ENCODE results near the gene ZNF292.

DNA sequence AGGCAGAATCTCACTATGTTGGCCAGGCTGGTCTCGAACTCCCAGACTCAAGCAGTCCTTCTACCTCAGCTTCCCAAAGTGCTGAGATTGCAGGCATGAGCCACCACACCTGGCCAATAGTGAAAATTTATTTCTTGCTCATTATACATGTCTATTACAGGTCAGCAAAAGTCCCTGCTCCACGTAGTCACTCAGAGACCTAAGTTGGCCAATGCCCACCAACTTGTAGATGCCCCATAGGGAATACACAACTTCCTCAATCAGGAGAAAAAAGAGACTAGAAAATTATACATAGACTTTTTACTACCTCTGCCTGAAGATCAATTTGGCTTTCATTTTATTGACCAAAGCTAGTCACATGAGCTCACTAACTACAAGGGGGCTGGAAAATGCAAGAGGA lies 38.4 kb upstream of the ZNF292 start:
- no peak for TF ChIP-seq EZH2 (IDR thresholded peaks at IDR 0.05; ENCODE audit: borderline replicate concordance, low read depth, low read length, severe bottlenecking)
- TF ChIP-seq CTCF (IDR thresholded peaks at IDR 0.05; ENCODE audit: borderline replicate concordance, extremely low read depth, low read length, poor library complexity, severe bottlenecking): no peak
